Caco-2 (cell line): ENCODE results near the gene GAS2L1. TPM values are rescaled to one million over a fixed set of nuclear protein-coding genes. Genes with fewer than 3 reads are reported as not detected.
A peak's percentile ranks its signal among the peaks of the same experiment; 100 is the strongest.

Experiments
- BruUV-seq: library from RNA; stranded (reverse); fragments of 400-500 nt; replicated peaks from 2 replicates; lab custom pipeline; 2021; lab: Mats Ljungman, UMichigan
- CTCF ChIA-PET: fragments of 300-600 bp; sonication (Branson Sonifier 250); formaldehyde crosslinking; loops from one replicate; lab custom pipeline; 2022; ENCODE audit warnings: antibody characterized with exemption; lab: Charles Lee
- POLR2A ChIA-PET: fragments of 300-600 bp; sonication (Branson Sonifier 250); formaldehyde crosslinking; loops from one replicate; lab custom pipeline; 2022; ENCODE audit warnings: antibody characterized with exemption; lab: Charles Lee
- DNase-seq, 2 experiments: peaks; one replicate each; pipeline versions ENCODE4 v3.0.0 to v3.0.0-alpha.2; 2020 to 2022
- H3K27me3 ChIP-seq: replicated peaks from 2 replicates; pipeline ENCODE4 v1.6.0; 2011; ENCODE audit warnings: low read length; ENCODE audit not compliant: control insufficient read depth, insufficient read depth
- H3K36me3 ChIP-seq: 2 replicates; pipeline ENCODE4 v1.5.1; 2011; ENCODE audit warnings: low read length; ENCODE audit not compliant: control insufficient read depth, insufficient read depth
- H3K4me1 ChIP-seq: fragments of 250-450 bp; sonication (Bioruptor Pico); 2 replicates; pipeline ENCODE4 v1.5.1; 2020; ENCODE audit warnings: mild to moderate bottlenecking
- H3K4me3 ChIP-seq: 2 replicates; pipeline ENCODE4 v1.5.1; 2011; ENCODE audit warnings: low read depth, mild to moderate bottlenecking, control low read depth, low read length
- H3K9me3 ChIP-seq: fragments of 250-450 bp; sonication (Bioruptor Pico); 2 replicates; pipeline ENCODE4 v1.5.1; 2020; ENCODE audit warnings: mild to moderate bottlenecking, moderate library complexity
- H3K27ac Mint-ChIP-seq: one replicate; pipeline ENCODE4 v1.8.0; 2022; ENCODE audit warnings: mixed read lengths; ENCODE audit not compliant: unreplicated experiment
- H3K27me3 Mint-ChIP-seq: one replicate; pipeline ENCODE4 v1.8.0; 2022; ENCODE audit warnings: mixed read lengths; ENCODE audit not compliant: insufficient read depth, unreplicated experiment
- H3K36me3 Mint-ChIP-seq: one replicate; pipeline ENCODE4 v1.8.0; 2022; ENCODE audit warnings: mild to moderate bottlenecking, mixed read lengths; ENCODE audit not compliant: insufficient read depth, unreplicated experiment
- H3K4me1 Mint-ChIP-seq: one replicate; pipeline ENCODE4 v1.8.0; 2022; ENCODE audit warnings: low read depth, mixed read lengths; ENCODE audit not compliant: unreplicated experiment
- H3K4me3 Mint-ChIP-seq: one replicate; pipeline ENCODE4 v1.8.0; 2022; ENCODE audit warnings: mild to moderate bottlenecking, moderate library complexity, mixed read lengths; ENCODE audit not compliant: unreplicated experiment
- H3K9me3 Mint-ChIP-seq: one replicate; pipeline ENCODE4 v1.8.0; 2022; ENCODE audit warnings: mixed read lengths; ENCODE audit not compliant: unreplicated experiment
- CTCF ChIP-seq, 2 experiments: fragments of 200-600 bp in 1 of 2; IDR thresholded peaks; 1 replicate in 1 of 2; 2 replicates in 1 of 2; pipeline versions ENCODE4 v1.5.1 to v1.8.0; 2011 to 2022; ENCODE audit warnings: antibody characterized with exemption in 1 of 2, control low read depth in 1 of 2, inconsistent platforms in 1 of 2, low read depth in 1 of 2, low read length in 1 of 2, mild to moderate bottlenecking in 1 of 2, moderate library complexity in 1 of 2; ENCODE audit not compliant: insufficient read depth in 1 of 2, severe bottlenecking in 1 of 2, unreplicated experiment in 1 of 2
- intact Hi-C: fragments of 100-400 bp; cut with micrococcal nuclease; formaldehyde crosslinking; loops from one replicate; pipeline ENCODE4 v1.10.0; 2022; ENCODE audit not compliant: unreplicated experiment
- total RNA-seq: library from RNA; stranded (reverse); gene quantifications from 2 replicates; pipeline ENCODE4 v1.2.3, GENCODE V29; 2022

GAS2L1 gene
- total RNA-seq, 1 experiment from 2014 or later: 20.4 TPM

- no peak overlapping the region for H3K4me3 ChIP-seq
- no peak for TF ChIP-seq CTCF (IDR thresholded peaks at IDR 0.05; ENCODE audit: insufficient read depth in 1 of 2, low read depth in 1 of 2, low read length in 1 of 2, severe bottlenecking in 1 of 2, unreplicated experiment in 1 of 2)
- intact Hi-C loops: no loop called here
- Mint-ChIP-seq H3K4me3 (no peak overlapping the region), H3K9me3 (no peaks in the 10 kb centered on the region), H3K36me3 (no peaks in the 10 kb centered on the region), H3K27ac (no peak overlapping the region), H3K4me1 (no peaks in the 10 kb centered on the region), H3K27me3 (no peaks in the 10 kb centered on the region)
- ChIA-PET CTCF (interaction anchor here (0.5 to 1.5 kb wide), 4 partner anchors 11 to 56 kb away, joined by 4 to 10 read pairs (median 4); no protein-coding TSS in a partner anchor), POLR2A (no interaction called here)
- H3K9me3 ChIP-seq: no peaks in the 10 kb centered on the region
- H3K4me1 ChIP-seq: no peaks in the 10 kb centered on the region
- no peak for DNase-seq
- BruUV-seq: no TSS peak
- no peaks in the 10 kb centered on the region; the same call in 1 of the 2 replicates for H3K36me3 ChIP-seq
- no peaks in the 10 kb centered on the region for H3K27me3 ChIP-seq
Observed at GRCh38 chr22:29258407-29259252, 47.8 kb upstream of the GAS2L1 start.

- Mint-ChIP-seq H3K9me3 (no peaks in the 10 kb centered on the region), H3K27me3 (no peaks in the 10 kb centered on the region), H3K27ac (no peak overlapping the region)
Observed at GRCh38 chr22:29259253-29259899, 47.1 kb upstream of the GAS2L1 start.

More at GRCh38 chr22:29259253-29259899, 47.1 kb upstream of the GAS2L1 start:
- ChIA-PET CTCF (interaction anchor here (0.5 to 1.5 kb wide), 7 partner anchors 12 to 261 kb away, joined by 4 to 10 read pairs (median 4); partner anchors contain the start of gene EMID1), POLR2A (no interaction called here)
- Mint-ChIP-seq H3K36me3 (no peaks in the 10 kb centered on the region), H3K4me3 (no peak overlapping the region), H3K4me1 (no peaks in the 10 kb centered on the region)
- intact Hi-C loops: no loop called here
- no peaks in the 10 kb centered on the region for H3K27me3 ChIP-seq
- no peaks in the 10 kb centered on the region; the same call in none of the 2 replicates for H3K36me3 ChIP-seq
- TF ChIP-seq CTCF (IDR thresholded peaks at IDR 0.05; ENCODE audit: insufficient read depth in 1 of 2, low read depth in 1 of 2, low read length in 1 of 2, severe bottlenecking in 1 of 2, unreplicated experiment in 1 of 2): peak; percentile 16 to 32
- H3K9me3 ChIP-seq: no peaks in the 10 kb centered on the region
- H3K4me1 ChIP-seq: no peaks in the 10 kb centered on the region
- no peak overlapping the region for H3K4me3 ChIP-seq
- no TSS peak for BruUV-seq
- peak in 1 of 2 experiments; percentile 52 for DNase-seq
